Activated B cell treated with CpG ODN at 0.5 μM for 24 hours (primary cell): ENCODE measurements around the gene TMEM131L. TPM values are rescaled to one million over a fixed set of nuclear protein-coding genes. Genes with fewer than 3 reads are reported as not detected.

ENCODE experiments used
- ATAC-seq: fragments of 200-7000 bp; cut with Tn5 transposase; one replicate; pipeline ENCODE4 v1.10.0; 2021; ENCODE audit warnings: low read depth, mild to moderate bottlenecking, moderate library complexity
- CTCF ChIA-PET: fragments of 350-600 bp; sonication (Branson Sonifier 250); formaldehyde crosslinking; loops from one replicate; lab custom pipeline; 2021; ENCODE audit warnings: antibody characterized with exemption; lab: Charles Lee
- POLR2A ChIA-PET: fragments of 350-600 bp; sonication (Branson Sonifier 250); formaldehyde crosslinking; loops from one replicate; lab custom pipeline; 2021; ENCODE audit warnings: antibody characterized with exemption; lab: Charles Lee
- DNase-seq: peaks from one replicate; pipeline ENCODE4 v3.0.0; 2022
- H3K27ac Mint-ChIP-seq: one replicate; pipeline ENCODE4 v1.8.0; 2020; ENCODE audit warnings: mixed read lengths
- H3K27me3 Mint-ChIP-seq: one replicate; pipeline ENCODE4 v1.8.0; 2021; ENCODE audit warnings: mixed read lengths
- H3K36me3 Mint-ChIP-seq: one replicate; pipeline ENCODE4 v1.8.0; 2021; ENCODE audit warnings: low read depth, mixed read lengths
- H3K4me1 Mint-ChIP-seq: one replicate; pipeline ENCODE4 v1.8.0; 2021; ENCODE audit warnings: mixed read lengths
- H3K4me3 Mint-ChIP-seq: one replicate; pipeline ENCODE4 v1.8.0; 2020; ENCODE audit warnings: mild to moderate bottlenecking, mixed read lengths
- H3K9me3 Mint-ChIP-seq: one replicate; pipeline ENCODE4 v1.8.0; 2020; ENCODE audit warnings: mixed read lengths
- intact Hi-C: fragments of 100-400 bp; cut with micrococcal nuclease; formaldehyde crosslinking; loops from one replicate; pipeline ENCODE4 v1.15.1; 2024
- total RNA-seq: library from RNA; stranded (reverse); gene quantifications from 2 replicates; pipeline ENCODE4 v1.2.3, GENCODE V29; 2022
- TF ChIP-seq, protein P1 (sequence below): fragments of 200-600 bp; IDR thresholded peaks from one replicate; pipeline ENCODE4 v1.8.0; 2022; ENCODE audit warnings: antibody characterized with exemption, mild to moderate bottlenecking

The TMEM131L gene
- total RNA-seq, 1 donor from 2014 or later = 193 TPM

DNA sequence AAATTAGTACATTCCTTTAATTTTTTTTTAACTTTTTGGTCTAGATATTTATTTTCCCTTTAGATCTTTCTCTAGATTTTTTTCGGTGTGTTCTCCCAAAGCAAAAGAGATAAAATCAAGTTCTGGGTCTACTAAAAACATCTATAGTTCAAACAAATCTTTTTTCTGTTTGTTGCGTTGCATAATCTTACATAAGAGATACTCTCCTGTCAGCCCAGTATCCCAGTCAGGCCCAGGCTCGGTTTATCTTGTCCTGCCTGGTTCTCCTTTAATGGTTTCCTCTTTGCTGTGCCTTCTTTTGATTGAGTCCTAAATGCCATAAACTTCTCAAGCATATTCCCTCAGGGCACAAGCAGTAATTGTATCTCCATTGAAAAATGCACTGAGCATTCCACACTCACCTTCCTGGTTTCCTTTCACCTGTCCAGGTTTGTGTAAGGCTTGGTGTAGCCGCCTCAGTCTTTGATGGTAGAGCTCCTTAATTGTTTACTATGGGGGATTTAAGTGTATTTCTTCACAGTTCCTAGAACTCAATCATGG, 104.9 kb downstream of the TMEM131L start:
- no peaks in the 10 kb centered on the region for H3K27me3 Mint-ChIP-seq
- H3K4me1 Mint-ChIP-seq = peaks cover 78% of the 10 kb centered on the region
- no peak overlapping the region for H3K4me3 Mint-ChIP-seq
- peak overlapping the region; percentile 74 for H3K27ac Mint-ChIP-seq
- no peak for DNase-seq
- ATAC-seq = no peak
- POLR2A ChIA-PET = interaction anchor here (0.7 to 4.8 kb wide), 2 partner anchors 90 to 104 kb away, joined by 3 to 40 read pairs; partner anchors contain the start of gene TMEM131L
- TF ChIP-seq, protein P1, sequence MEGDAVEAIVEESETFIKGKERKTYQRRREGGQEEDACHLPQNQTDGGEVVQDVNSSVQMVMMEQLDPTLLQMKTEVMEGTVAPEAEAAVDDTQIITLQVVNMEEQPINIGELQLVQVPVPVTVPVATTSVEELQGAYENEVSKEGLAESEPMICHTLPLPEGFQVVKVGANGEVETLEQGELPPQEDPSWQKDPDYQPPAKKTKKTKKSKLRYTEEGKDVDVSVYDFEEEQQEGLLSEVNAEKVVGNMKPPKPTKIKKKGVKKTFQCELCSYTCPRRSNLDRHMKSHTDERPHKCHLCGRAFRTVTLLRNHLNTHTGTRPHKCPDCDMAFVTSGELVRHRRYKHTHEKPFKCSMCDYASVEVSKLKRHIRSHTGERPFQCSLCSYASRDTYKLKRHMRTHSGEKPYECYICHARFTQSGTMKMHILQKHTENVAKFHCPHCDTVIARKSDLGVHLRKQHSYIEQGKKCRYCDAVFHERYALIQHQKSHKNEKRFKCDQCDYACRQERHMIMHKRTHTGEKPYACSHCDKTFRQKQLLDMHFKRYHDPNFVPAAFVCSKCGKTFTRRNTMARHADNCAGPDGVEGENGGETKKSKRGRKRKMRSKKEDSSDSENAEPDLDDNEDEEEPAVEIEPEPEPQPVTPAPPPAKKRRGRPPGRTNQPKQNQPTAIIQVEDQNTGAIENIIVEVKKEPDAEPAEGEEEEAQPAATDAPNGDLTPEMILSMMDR = no peak
- H3K9me3 Mint-ChIP-seq = no peaks in the 10 kb centered on the region
- intact Hi-C loops = loop anchor here (10.0 kb wide), 1 partner anchor 346 kb away; no protein-coding TSS in a partner anchor
- CTCF ChIA-PET = interaction anchor here (0.7 to 1.7 kb wide), 4 partner anchors 11 to 225 kb away, joined by 3 to 11 read pairs (median 4); no protein-coding TSS in a partner anchor
- H3K36me3 Mint-ChIP-seq = peaks cover 72% of the 10 kb centered on the region

DNA sequence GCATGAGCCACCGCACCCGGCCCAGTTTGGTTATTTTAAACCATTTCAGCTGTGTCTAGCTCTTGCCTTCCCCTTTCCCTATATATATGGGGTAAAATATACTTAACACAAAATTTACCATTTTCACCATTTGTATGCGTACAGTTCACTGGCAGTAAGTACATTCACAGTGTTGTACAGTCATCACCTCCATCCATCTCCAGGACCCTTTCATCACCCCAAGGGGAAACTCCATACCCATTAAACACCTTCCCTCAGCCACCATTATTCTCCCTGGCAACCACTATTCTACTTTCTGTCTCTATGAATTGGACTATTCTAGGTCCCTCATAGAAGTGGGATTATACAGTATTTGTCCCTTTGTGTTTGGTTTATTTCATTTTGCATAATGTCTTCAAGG, 106.4 kb downstream of the TMEM131L start:
- peaks cover 87% of the 10 kb centered on the region for H3K4me1 Mint-ChIP-seq
- POLR2A ChIA-PET = interaction anchor here (4.8 kb wide), 1 partner anchor 106 kb away, joined by 40 read pairs; the partner anchor contains the start of gene TMEM131L
- intact Hi-C loops = loop anchor here (10.0 kb wide), 1 partner anchor 348 kb away; no protein-coding TSS in a partner anchor
- H3K36me3 Mint-ChIP-seq = peaks cover 61% of the 10 kb centered on the region
- TF ChIP-seq, protein P1 = no peak
- no peak for ATAC-seq
- no peak for DNase-seq
- no peak overlapping the region for H3K4me3 Mint-ChIP-seq
- H3K27me3 Mint-ChIP-seq = no peaks in the 10 kb centered on the region
- H3K9me3 Mint-ChIP-seq = no peaks in the 10 kb centered on the region
- H3K27ac Mint-ChIP-seq = peak overlapping the region; percentile 38
- CTCF ChIA-PET = no interaction called here

DNA sequence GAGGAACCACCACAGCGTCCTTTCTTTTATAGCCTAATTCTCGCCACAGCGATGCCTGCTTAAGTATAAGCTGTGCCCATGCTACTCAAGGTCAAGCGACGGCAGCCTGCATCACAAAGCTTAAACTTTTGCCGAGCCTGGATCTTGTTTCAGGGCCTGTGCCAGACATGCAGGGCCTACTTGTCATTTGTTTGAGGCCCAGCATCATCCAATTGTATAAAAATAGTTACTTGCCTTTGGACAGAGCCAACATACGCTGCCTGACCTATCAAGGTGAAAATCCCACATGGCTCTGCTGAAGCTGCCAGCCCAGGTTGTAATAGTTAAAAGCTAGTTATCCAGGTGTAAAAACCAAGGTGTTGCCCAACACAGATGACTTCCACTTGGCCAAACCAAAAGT, 107.1 kb downstream of the TMEM131L start:
- Mint-ChIP-seq H3K36me3 (peaks cover 59% of the 10 kb centered on the region), H3K27ac (peak overlapping the region; percentile 82), H3K9me3 (no peaks in the 10 kb centered on the region), H3K27me3 (no peaks in the 10 kb centered on the region), H3K4me1 (peaks cover 87% of the 10 kb centered on the region), H3K4me3 (no peak overlapping the region)
- ATAC-seq = no peak
- no peak for DNase-seq
- intact Hi-C loops = loop anchor here (10.0 kb wide), 1 partner anchor 348 kb away; no protein-coding TSS in a partner anchor
- ChIA-PET CTCF (interaction anchor here (1.1 to 2.2 kb wide), 8 partner anchors 9 to 231 kb away, joined by 3 to 29 read pairs (median 4); partner anchors contain the start of gene TMEM131L), POLR2A (interaction anchor here (0.6 to 4.8 kb wide), 11 partner anchors 14 to 146 kb away, joined by 3 to 40 read pairs (median 5); partner anchors contain the start of gene TMEM131L)
- TF ChIP-seq, protein P1 = no peak

DNA sequence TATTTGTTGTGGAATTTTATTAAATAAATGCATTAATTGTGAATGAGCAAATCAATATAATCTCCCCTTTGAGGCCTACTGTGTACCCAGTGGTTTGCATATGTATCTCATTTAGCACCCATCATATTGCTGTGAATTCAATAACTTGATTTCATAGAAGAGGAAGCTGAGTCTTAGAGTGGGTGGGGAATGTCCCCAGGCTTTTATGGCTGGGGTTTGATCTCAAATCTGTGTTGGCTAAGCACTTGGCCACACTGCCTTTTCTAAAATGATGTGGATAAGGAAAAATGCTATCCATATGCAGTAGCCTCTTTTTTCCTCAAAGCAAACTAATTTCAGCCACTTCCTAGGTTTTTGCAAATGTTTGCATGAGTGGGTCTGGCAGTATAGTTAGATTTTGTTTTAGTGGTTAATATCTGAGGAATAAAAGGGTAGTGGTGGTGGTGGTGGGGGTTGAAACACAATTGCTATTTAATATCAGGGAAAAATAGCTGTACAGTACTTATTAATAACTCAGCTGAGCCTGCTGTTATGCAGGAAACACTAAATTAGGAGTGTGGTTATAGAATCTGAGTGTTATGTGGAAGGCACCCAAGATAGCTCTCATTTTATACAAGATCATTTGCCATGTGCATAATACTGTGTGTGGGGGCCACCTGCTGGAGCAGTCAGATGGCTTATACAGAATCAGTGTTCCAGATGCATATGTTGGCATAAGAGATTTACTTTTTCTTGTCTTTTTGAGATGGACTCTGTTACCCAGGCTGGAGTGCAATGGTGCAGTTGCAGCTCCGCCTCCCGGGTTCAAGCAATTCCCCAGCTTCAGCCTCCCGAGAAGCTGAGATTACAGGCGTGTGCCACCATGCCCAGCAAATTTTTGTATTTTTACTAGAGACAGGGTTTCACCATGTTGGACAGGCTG, 108.0 kb downstream of the TMEM131L start:
- intact Hi-C loops = loop anchor here (1.0 to 10.0 kb wide), 7 partner anchors 13 to 349 kb away; partner anchors contain the start of genes MND1 and TMEM131L
- Mint-ChIP-seq H3K9me3 (no peaks in the 10 kb centered on the region), H3K27ac (peak overlapping the region; percentile 82), H3K4me1 (peaks cover 77% of the 10 kb centered on the region), H3K4me3 (peak overlapping the region; percentile 32), H3K27me3 (no peaks in the 10 kb centered on the region), H3K36me3 (peaks cover 50% of the 10 kb centered on the region)
- TF ChIP-seq, protein P1 = no peak
- CTCF ChIA-PET = interaction anchor here (0.6 to 2.2 kb wide), 24 partner anchors 8 to 492 kb away, joined by 3 to 29 read pairs (median 4); partner anchors contain the start of gene TMEM131L
- POLR2A ChIA-PET = interaction anchor here (0.6 to 4.8 kb wide), 18 partner anchors 13 to 230 kb away, joined by 3 to 40 read pairs (median 4); partner anchors contain the start of genes MND1 and TMEM131L
- ATAC-seq (peak; percentile 78), DNase-seq (no peak)
